Smooth muscle cell (in vitro differentiated cells): ENCODE data around the gene OR2T3. TPM values are rescaled to one million over a fixed set of nuclear protein-coding genes. Genes with fewer than 3 reads are reported as not detected.
"Not testable (repeated sequence)": the region's sequence is repeated elsewhere in the genome, so short reads cannot be mapped to it uniquely, and the experiment has no call there.

Source experiments
- DNase-seq: peaks from one replicate; lab custom pipeline; 2025; ENCODE audit not compliant: unreplicated experiment; lab: John Stamatoyannopoulos, UW
- H2AFZ ChIP-seq: fragments of 200-600 bp; sonication (generic); 2 replicates; pipeline ENCODE4 v1.6.0; 2016; ENCODE audit warnings: antibody characterized with exemption, low read depth, mild to moderate bottlenecking
- H3F3A ChIP-seq: fragments of 200-600 bp; sonication (generic); 2 replicates; pipeline ENCODE4 v1.6.0; 2017; ENCODE audit warnings: antibody characterized with exemption, low read depth
- H3K27ac ChIP-seq: fragments of 200-600 bp; sonication (generic); 2 replicates; pipeline ENCODE4 v1.5.1; 2016; ENCODE audit warnings: low read depth, mild to moderate bottlenecking
- H3K27me3 ChIP-seq: fragments of 200-600 bp; sonication (generic); 2 replicates; pipeline ENCODE4 v1.6.1; 2016; ENCODE audit warnings: low read depth, mild to moderate bottlenecking
- H3K36me3 ChIP-seq: fragments of 200-600 bp; sonication (generic); 2 replicates; pipeline ENCODE4 v1.5.1; 2016; ENCODE audit warnings: low read depth
- H3K4me1 ChIP-seq: fragments of 200-600 bp; sonication (generic); 2 replicates; pipeline ENCODE4 v1.5.1; 2016; ENCODE audit warnings: low read depth
- H3K4me2 ChIP-seq: fragments of 200-600 bp; sonication (generic); 2 replicates; pipeline ENCODE4 v1.6.0; 2016; ENCODE audit warnings: mild to moderate bottlenecking
- H3K4me3 ChIP-seq: fragments of 200-600 bp; sonication (generic); 2 replicates; pipeline ENCODE4 v1.5.1; 2016; ENCODE audit warnings: mild to moderate bottlenecking
- H3K79me2 ChIP-seq: fragments of 200-600 bp; sonication (generic); 2 replicates; pipeline ENCODE4 v1.6.0; 2016; ENCODE audit warnings: low read depth, mild to moderate bottlenecking
- H3K9ac ChIP-seq: fragments of 200-600 bp; sonication (generic); 2 replicates; pipeline ENCODE4 v1.6.0; 2016; ENCODE audit warnings: low read depth
- H3K9me3 ChIP-seq: fragments of 200-600 bp; sonication (generic); replicated peaks from 2 replicates; pipeline ENCODE4 v1.5.1; 2016; ENCODE audit warnings: low read depth
- H4K20me1 ChIP-seq: fragments of 200-600 bp; sonication (generic); 2 replicates; pipeline ENCODE4 v1.6.0; 2016; ENCODE audit warnings: low read depth
- WGBS: methylation state at CpG from one replicate; pipeline ENCODE4 v1.1.7; 2016; ENCODE audit warnings: low lambda C conversion rate; 5-methylcytosine and 5-hydroxymethylcytosine counted together
- polyA plus RNA-seq: library from polyadenylated mRNA; unstranded; fragments of >200 nt; fragmentation: Nextera tagmentation; extraction: Ambion mirVana; gene quantifications from 2 replicates; pipeline ENCODE4 v1.2.1, GENCODE V29; 2016
- total RNA-seq: library from RNA; depleted of rRNA; stranded (reverse); fragments of >200 nt; gene quantifications from 2 replicates; pipeline ENCODE4 v1.2.3, GENCODE V29; 2014

OR2T3 gene
- total and polyA plus RNA-seq, 2 experiments from 2014 or later = not detected

DNA sequence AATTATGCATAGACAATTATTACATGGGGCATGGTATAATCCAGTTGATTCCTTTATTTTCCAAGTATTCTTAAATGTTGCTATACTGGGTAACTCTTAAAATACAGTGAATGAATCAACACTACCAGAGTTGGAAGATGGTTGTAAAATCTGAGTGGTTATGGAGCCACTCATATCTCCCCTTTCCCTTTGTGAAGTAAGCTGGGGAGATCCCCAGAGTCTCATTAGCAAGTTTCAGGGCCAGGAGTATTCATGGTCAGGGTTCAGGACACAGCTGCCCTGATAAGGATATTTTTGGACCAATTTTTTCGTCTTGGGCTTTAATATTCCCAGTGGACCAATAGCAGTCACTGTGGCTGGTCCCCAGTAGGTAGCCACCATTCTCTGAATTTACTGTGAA is 34.5 kb upstream of the OR2T3 start:
- H3K36me3 ChIP-seq, H3K27ac ChIP-seq, H3F3A ChIP-seq, H3K4me2 ChIP-seq, H3K9me3 ChIP-seq, H4K20me1 ChIP-seq, H3K9ac ChIP-seq, H3K4me3 ChIP-seq, H3K4me1 ChIP-seq, H3K79me2 ChIP-seq, DNase-seq, H2AFZ ChIP-seq, H3K27me3 ChIP-seq: not testable (repeated sequence)
- WGBS = 33% methylated on average over 1 of the region's 1 CpG

DNA sequence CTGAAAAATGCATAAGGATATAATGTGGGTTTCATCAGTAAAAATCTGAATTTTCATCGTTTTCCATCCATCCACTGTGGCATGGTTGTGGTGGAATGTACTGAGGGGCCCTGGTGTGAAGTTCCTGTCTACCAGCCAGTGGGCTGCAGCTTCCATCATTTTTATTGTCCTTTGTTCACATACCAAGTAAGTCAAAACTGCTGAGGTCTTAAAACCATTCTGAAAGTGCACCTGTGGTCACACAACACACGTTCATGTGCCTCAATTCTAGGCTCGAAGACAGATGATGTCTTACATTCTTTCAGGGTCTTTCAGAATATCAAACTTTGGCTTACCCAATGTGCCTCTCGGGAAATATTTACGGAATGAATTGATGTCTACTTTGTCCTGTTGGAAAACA is 33.9 kb upstream of the OR2T3 start:
- H3K4me3 ChIP-seq, H3K4me1 ChIP-seq, H4K20me1 ChIP-seq, H2AFZ ChIP-seq, H3K36me3 ChIP-seq, H3K4me2 ChIP-seq, H3K27ac ChIP-seq, H3K27me3 ChIP-seq, H3K79me2 ChIP-seq, H3K9ac ChIP-seq, H3K9me3 ChIP-seq, DNase-seq, H3F3A ChIP-seq: not testable (repeated sequence)
- WGBS = 43% methylated on average over 5 of the region's 5 CpGs

- DNase-seq, H3K4me1 ChIP-seq, H3K36me3 ChIP-seq, H3K9me3 ChIP-seq, H3K9ac ChIP-seq, H3K4me3 ChIP-seq, H2AFZ ChIP-seq, H3K27me3 ChIP-seq, H3F3A ChIP-seq, H4K20me1 ChIP-seq, H3K4me2 ChIP-seq, H3K27ac ChIP-seq, H3K79me2 ChIP-seq: not testable (repeated sequence)
- 41% methylated on average over 1 of the region's 2 CpGs for WGBS
These were observed 30.5 kb upstream of the OR2T3 start for GRCh38 chr1:248442500-248443277.

GRCh38 chr1:248444603-248445002 is 28.5 kb upstream of the OR2T3 start:
- H3K4me3 ChIP-seq, DNase-seq, H3K27me3 ChIP-seq, H4K20me1 ChIP-seq, H3K79me2 ChIP-seq, H3K4me1 ChIP-seq, H3K36me3 ChIP-seq, H2AFZ ChIP-seq, H3K9me3 ChIP-seq, H3K27ac ChIP-seq, H3K9ac ChIP-seq, H3K4me2 ChIP-seq, H3F3A ChIP-seq: not testable (repeated sequence)
- WGBS = 80% methylated on average over 4 of the region's 4 CpGs

GRCh38 chr1:248445399-248445798 is 27.8 kb upstream of the OR2T3 start, which contains the start of gene OR2T2:
Gene OR2T2 (plus strand): TSS chr1:248445637. CDS start chr1:248452798, 7,161 bp downstream.
- H3F3A ChIP-seq, H3K9me3 ChIP-seq, H3K79me2 ChIP-seq, H2AFZ ChIP-seq, H3K9ac ChIP-seq, H3K4me1 ChIP-seq, DNase-seq, H3K4me2 ChIP-seq, H3K27me3 ChIP-seq, H3K36me3 ChIP-seq, H3K4me3 ChIP-seq, H3K27ac ChIP-seq, H4K20me1 ChIP-seq: not testable (repeated sequence)
- 39% methylated on average over 2 of the region's 2 CpGs for WGBS

DNA sequence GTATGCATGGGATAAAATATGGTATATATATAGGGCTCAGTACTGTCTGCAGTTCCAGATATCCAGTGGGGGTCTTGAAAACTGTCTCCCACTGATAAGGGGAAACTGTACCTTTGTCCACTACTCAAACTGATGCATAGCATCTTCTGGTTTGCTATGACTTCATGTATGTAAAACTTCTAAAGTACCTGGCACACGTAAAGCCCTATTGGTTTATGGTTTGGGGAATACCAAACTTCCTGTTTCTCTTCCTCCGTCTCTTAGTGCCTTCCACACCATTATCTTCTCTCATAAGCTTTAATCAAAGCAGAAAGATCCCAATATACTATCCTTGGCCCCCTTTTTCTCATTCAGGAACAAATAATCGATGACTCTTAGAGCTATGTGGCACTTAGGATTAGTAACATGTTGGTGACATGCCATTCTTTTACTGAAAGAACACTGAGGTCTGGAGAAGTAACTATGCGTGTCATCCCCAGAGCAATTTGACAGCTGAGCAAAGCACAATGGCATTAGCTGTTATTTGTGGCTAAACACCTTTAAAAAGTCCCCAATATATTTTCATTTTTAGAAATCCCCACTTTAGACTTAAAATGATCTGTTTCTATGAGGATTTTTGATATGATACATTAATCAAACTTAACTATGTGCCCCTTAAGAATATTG is 24.6 kb upstream of the OR2T3 start:
- not testable (repeated sequence) for H3K4me1 ChIP-seq, DNase-seq, H3K4me2 ChIP-seq, H3K27ac ChIP-seq, H3K4me3 ChIP-seq, H3F3A ChIP-seq, H3K36me3 ChIP-seq, H3K9me3 ChIP-seq, H3K9ac ChIP-seq, H4K20me1 ChIP-seq, H3K79me2 ChIP-seq, H3K27me3 ChIP-seq, H2AFZ ChIP-seq
- WGBS = no CpG with 5 or more reads among the region's 4 CpGs

DNA sequence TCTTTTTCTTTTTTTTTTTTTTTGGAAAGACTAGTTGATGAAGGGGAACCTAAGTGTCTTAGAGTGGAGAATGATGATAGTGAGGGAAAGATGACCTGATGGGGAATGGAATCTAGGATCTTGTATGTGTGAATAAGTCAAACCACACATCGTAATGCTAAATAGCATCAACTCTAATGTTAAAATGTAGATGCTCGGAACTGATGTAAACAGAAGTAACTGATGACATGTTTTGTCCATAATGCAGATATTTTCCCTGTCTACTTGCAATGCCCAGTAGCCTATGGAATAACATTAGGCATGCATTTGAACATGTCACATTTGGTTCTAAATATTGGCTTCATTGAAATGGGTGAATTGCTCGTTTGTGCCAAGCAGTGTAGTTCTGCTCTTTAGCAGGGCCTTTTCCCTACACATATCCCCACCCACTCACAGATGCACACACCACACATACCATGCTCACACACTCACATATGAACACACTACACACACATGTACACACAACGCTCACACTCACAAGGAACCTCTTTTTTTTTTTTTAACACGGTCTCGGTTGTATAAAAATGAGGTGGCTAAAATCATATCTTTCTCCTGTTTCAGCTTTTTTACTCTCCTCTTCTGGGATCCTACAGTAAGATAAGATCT is 23.2 kb upstream of the OR2T3 start:
- H3K4me2 ChIP-seq, H3K4me1 ChIP-seq, H2AFZ ChIP-seq, H3K36me3 ChIP-seq, H3K9me3 ChIP-seq, H3K79me2 ChIP-seq, H3F3A ChIP-seq, H3K27ac ChIP-seq, H3K27me3 ChIP-seq, DNase-seq, H4K20me1 ChIP-seq, H3K9ac ChIP-seq, H3K4me3 ChIP-seq: not testable (repeated sequence)
- 78% methylated on average over 5 of the region's 6 CpGs for WGBS

DNA sequence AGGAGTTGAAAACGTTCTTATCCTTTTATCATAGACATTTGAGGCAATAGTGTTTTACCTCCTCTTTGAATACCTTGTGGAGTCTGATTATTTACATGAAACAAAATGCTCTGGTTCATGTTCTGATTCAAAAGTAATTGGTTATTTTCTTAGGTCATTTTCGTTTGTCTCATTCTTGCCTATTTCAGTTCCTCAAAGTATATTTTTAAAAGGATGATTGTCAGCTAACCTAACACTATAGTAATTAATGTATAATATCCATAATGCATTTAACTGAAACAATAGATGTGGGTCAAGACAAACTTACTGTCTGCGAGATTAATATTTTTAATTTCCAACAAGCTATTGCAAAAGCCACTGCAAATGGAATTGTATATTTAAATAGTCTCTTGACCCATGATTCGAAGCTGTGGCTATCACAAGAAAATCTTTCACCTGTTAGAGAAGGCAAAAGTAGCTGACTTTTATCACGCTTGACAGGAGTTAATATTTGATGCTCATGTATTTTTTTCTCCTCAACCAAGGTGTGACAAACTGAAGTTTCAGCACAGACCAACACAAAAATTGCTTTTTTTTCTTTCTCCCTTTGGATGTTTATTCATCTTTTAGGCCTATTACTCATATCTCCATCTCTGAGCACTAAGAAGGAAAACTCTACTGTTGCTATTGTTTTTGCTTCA is 22.5 kb upstream of the OR2T3 start:
- H3K9ac ChIP-seq, H3K4me1 ChIP-seq, H2AFZ ChIP-seq, H3K27me3 ChIP-seq, H3K9me3 ChIP-seq, H3K27ac ChIP-seq, H3K36me3 ChIP-seq, H3K4me2 ChIP-seq, H3F3A ChIP-seq, DNase-seq, H3K79me2 ChIP-seq, H3K4me3 ChIP-seq, H4K20me1 ChIP-seq: not testable (repeated sequence)
- WGBS = 26% methylated on average over 2 of the region's 5 CpGs
